GM23248 (cell line): ENCODE measurements around the gene OSBPL6. TPM values are rescaled to one million over a fixed set of nuclear protein-coding genes. Genes with fewer than 3 reads are reported as not detected.

Source experiments
- DNase-seq: peaks from one replicate; pipeline ENCODE4 v3.0.0-alpha.2; 2015
- H2AFZ ChIP-seq: fragments of 200-600 bp; sonication (generic); 2 replicates; pipeline ENCODE4 v1.6.1; 2016; ENCODE audit warnings: antibody characterized with exemption
- H3F3A ChIP-seq: fragments of 200-600 bp; sonication (generic); 2 replicates; pipeline ENCODE4 v1.6.1; 2016; ENCODE audit warnings: mild to moderate bottlenecking, antibody characterized with exemption, mixed run types; ENCODE audit not compliant: insufficient read depth
- H3K27ac ChIP-seq: fragments of 200-600 bp; sonication (generic); 2 replicates; pipeline ENCODE4 v1.5.1; 2016; ENCODE audit warnings: mild to moderate bottlenecking
- H3K27me3 ChIP-seq: fragments of 200-600 bp; sonication (generic); replicated peaks from 2 replicates; pipeline ENCODE4 v1.6.1; 2016; ENCODE audit warnings: mild to moderate bottlenecking; ENCODE audit not compliant: insufficient read depth
- H3K36me3 ChIP-seq: fragments of 200-600 bp; sonication (generic); 2 replicates; pipeline ENCODE4 v1.6.1; 2016; ENCODE audit warnings: low read depth, mild to moderate bottlenecking
- H3K4me1 ChIP-seq: fragments of 200-600 bp; sonication (generic); 2 replicates; pipeline ENCODE4 v1.6.1; 2016; ENCODE audit warnings: mild to moderate bottlenecking; ENCODE audit not compliant: insufficient read depth
- H3K4me2 ChIP-seq: fragments of 200-600 bp; sonication (generic); one replicate; pipeline ENCODE4 v1.6.1; 2016; ENCODE audit warnings: mild to moderate bottlenecking; ENCODE audit not compliant: unreplicated experiment
- H3K4me3 ChIP-seq: fragments of 200-600 bp; sonication (generic); 2 replicates; pipeline ENCODE4 v1.5.1; 2016; ENCODE audit warnings: mild to moderate bottlenecking
- H3K79me2 ChIP-seq: fragments of 200-600 bp; sonication (generic); 2 replicates; pipeline ENCODE4 v1.6.1; 2016; ENCODE audit warnings: mild to moderate bottlenecking; ENCODE audit not compliant: insufficient read depth
- H3K9ac ChIP-seq: fragments of 200-600 bp; sonication (generic); 2 replicates; pipeline ENCODE4 v1.6.1; 2016; ENCODE audit warnings: mild to moderate bottlenecking
- H3K9me2 ChIP-seq: fragments of 200-600 bp; sonication (generic); 2 replicates; pipeline ENCODE4 v1.6.1; 2016; ENCODE audit warnings: mixed run types, mild to moderate bottlenecking, moderate library complexity; ENCODE audit not compliant: insufficient read depth
- H3K9me3 ChIP-seq: fragments of 200-600 bp; sonication (generic); one replicate; pipeline ENCODE4 v1.6.1; 2017; ENCODE audit warnings: low read depth
- H4K20me1 ChIP-seq: fragments of 200-600 bp; sonication (generic); 2 replicates; pipeline ENCODE4 v1.6.0; 2016; ENCODE audit not compliant: insufficient read depth
- EZH2 ChIP-seq: fragments of 200-600 bp; sonication (generic); IDR thresholded peaks from 2 replicates; pipeline ENCODE4 v1.6.1; 2018; ENCODE audit warnings: antibody characterized with exemption, mild to moderate bottlenecking; ENCODE audit not compliant: insufficient read depth, poor library complexity, severe bottlenecking
- EZH2phosphoT487 ChIP-seq: fragments of 200-600 bp; sonication (generic); IDR thresholded peaks from 2 replicates; pipeline ENCODE4 v1.6.1; 2018; ENCODE audit warnings: antibody characterized with exemption, moderate library complexity, mild to moderate bottlenecking, low read depth; ENCODE audit not compliant: insufficient read depth
- WGBS, 2 experiments: methylation state at CpG; one replicate each; pipeline ENCODE4 v1.1.6; 2015 to 2017; ENCODE audit warnings: low lambda C conversion rate in 2 of 2, low coverage in 1 of 2; ENCODE audit errors: missing lambda C conversion rate in 2 of 2; 5-methylcytosine and 5-hydroxymethylcytosine counted together
- in situ Hi-C: fragments of 300-500 bp; cut with MboI; formaldehyde crosslinking; loops from 2 replicates; pipeline ENCODE4 v1.15.0; 2020
- polyA plus RNA-seq: library from polyadenylated mRNA; unstranded; fragments of >200 nt; fragmentation: Nextera tagmentation; extraction: Ambion mirVana; gene quantifications from 2 replicates; pipeline ENCODE4 v1.2.1, GENCODE V29; 2016
- total RNA-seq: library from RNA; depleted of rRNA; stranded (reverse); fragments of >200 nt; shearing (Covaris generic); gene quantifications from 2 replicates; pipeline ENCODE4 v1.2.3, GENCODE V29; 2014

OSBPL6 gene
- total and polyA plus RNA-seq, 2 experiments from 2014 or later: 6.3 to 11.8 TPM

DNA sequence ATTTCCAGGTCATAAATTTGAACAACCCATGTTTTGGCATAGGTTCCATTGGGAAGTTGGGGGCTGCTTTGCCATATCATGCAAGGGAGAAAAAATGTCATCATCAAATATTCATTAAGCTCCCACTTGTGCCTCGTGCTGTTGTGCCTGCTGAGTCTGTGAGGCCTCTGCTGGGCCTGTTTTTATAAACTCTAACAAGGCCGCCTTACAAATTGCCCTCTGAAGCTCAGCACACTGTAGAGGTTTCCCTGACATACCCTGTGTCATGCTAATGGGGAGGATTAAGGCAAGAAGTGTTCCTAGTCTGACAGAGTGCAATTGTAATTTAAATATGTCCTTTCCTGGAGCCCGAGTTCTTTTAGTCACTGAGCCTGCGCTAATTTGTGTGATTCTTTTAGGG is 17.6 kb downstream of the OSBPL6 start:
- H4K20me1 ChIP-seq: no peaks in the 10 kb centered on the region

DNA sequence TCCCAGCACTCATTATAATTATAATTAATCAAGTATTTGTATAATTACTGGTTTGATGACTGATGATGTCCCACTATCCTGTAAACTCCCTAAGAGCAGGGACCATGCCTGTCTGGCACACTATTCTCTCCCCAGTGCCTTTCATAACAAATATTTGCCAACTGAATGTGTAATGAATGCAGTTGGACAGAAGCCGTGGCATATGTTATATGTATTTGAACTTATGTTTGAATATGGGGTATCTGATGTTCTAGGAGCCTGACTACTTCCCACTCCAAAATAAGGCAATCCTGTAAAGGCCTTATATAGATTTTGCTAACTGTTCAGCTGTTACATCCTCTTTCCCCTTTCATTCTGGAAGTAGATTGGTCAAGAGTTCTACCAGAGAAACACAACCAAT is 19.7 kb downstream of the OSBPL6 start:
- peaks cover 11% of the 10 kb centered on the region; the same call in 1 of the 2 replicates for H3K79me2 ChIP-seq
- in situ Hi-C loops: no loop called here
- no peaks in the 10 kb centered on the region for H3K9me3 ChIP-seq
- H3K27ac ChIP-seq: no peak overlapping the region
- no peak for DNase-seq
- H3F3A ChIP-seq: no peaks in the 10 kb centered on the region
- H2AFZ ChIP-seq: no peak overlapping the region
- H3K27me3 ChIP-seq: no peaks in the 10 kb centered on the region
- H3K9me2 ChIP-seq: no peaks in the 10 kb centered on the region
- no peak for TF ChIP-seq EZH2
- TF ChIP-seq EZH2phosphoT487: no peak
- H3K36me3 ChIP-seq: no peaks in the 10 kb centered on the region
- H3K4me3 ChIP-seq: no peak overlapping the region
- H3K4me2 ChIP-seq: no peak overlapping the region
- H3K9ac ChIP-seq: no peak overlapping the region
- WGBS, 2 experiments: 94 to 100% methylated on average over 1 of the region's 1 CpG
- no peaks in the 10 kb centered on the region for H4K20me1 ChIP-seq
- no peaks in the 10 kb centered on the region for H3K4me1 ChIP-seq

More for the DNA sequence above, 17.6 kb downstream of the OSBPL6 start:
- H3K36me3 ChIP-seq: no peaks in the 10 kb centered on the region
- H3K4me3 ChIP-seq: no peak overlapping the region
- H3K27ac ChIP-seq: no peak overlapping the region
- peaks cover 25% of the 10 kb centered on the region for H3K79me2 ChIP-seq
- no peak for DNase-seq
- no peak overlapping the region for H2AFZ ChIP-seq
- H3K9ac ChIP-seq: no peak overlapping the region
- no peaks in the 10 kb centered on the region for H3K27me3 ChIP-seq
- in situ Hi-C loops: no loop called here
- H3K9me2 ChIP-seq: no peaks in the 10 kb centered on the region
- H3K9me3 ChIP-seq: no peaks in the 10 kb centered on the region
- H3F3A ChIP-seq: peaks cover under 1% of the 10 kb centered on the region; the same call in 1 of the 2 replicates
- WGBS, 2 experiments: 79 to 83% methylated on average over 4 of the region's 4 CpGs
- no peak overlapping the region for H3K4me2 ChIP-seq
- H3K4me1 ChIP-seq: peaks cover under 1% of the 10 kb centered on the region; the same call in 1 of the 2 replicates
- TF ChIP-seq EZH2: no peak
- no peak for TF ChIP-seq EZH2phosphoT487

DNA sequence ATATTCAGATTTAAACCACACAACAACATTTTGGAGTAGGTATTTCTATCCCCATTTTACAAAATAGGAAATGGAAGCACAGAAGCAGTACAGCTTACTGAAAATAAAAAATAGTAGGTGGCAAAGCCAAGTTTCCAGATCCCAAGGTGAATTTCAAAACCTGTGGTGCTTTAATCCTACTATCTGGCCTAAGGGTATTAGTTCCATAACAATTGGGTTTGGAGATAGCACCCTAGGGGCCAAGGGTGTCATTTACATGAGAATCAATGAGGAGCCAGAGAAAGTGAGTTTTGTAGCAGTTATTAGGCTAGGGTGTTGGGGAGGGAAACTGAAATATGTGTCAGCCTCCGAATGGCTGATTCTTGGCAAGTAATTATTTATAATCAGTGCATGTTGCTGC is 24.9 kb downstream of the OSBPL6 start:
- Histone ChIP-seq H3K79me2 (peaks cover 16% of the 10 kb centered on the region), H4K20me1 (no peaks in the 10 kb centered on the region), H3K27ac (no peak overlapping the region), H3K4me1 (no peaks in the 10 kb centered on the region), H3K9me2 (no peaks in the 10 kb centered on the region), H3K9me3 (no peaks in the 10 kb centered on the region), H3F3A (no peaks in the 10 kb centered on the region), H3K36me3 (no peaks in the 10 kb centered on the region), H3K4me3 (no peak overlapping the region), H2AFZ (no peak overlapping the region), H3K4me2 (no peak overlapping the region), H3K27me3 (no peaks in the 10 kb centered on the region), H3K9ac (no peak overlapping the region)
- TF ChIP-seq EZH2 (no peak), EZH2phosphoT487 (no peak)
- in situ Hi-C loops: no loop called here
- 71 to 80% methylated on average over 1 of the region's 1 CpG for WGBS, 2 experiments
- no peak for DNase-seq

DNA sequence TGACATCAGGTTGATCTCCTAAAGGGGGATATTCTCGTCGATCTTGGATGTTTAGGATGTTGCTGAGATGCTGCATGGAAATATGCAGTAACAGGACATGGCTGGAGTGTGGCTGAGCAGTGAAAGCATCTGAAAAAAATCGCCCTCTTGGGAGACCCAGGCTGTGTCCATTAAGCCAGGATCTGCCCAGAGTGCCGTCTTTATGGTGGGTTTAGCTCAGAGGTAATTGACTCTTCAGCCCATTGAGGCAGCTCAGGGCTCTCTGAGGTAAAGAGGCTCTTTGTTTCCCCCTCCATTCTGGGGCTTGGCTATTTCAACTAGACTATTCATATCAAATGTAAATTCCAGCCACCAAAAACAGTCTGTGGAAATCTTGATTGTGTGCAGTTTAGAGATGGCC is 26.5 kb downstream of the OSBPL6 start:
- Histone ChIP-seq H3K4me1 (0 out of 2 replicates have a peak, but pooled peaks cover 4% of the 10 kb centered on the region), H3K27me3 (no peaks in the 10 kb centered on the region), H2AFZ (no peak overlapping the region), H3K9me3 (no peaks in the 10 kb centered on the region), H4K20me1 (no peaks in the 10 kb centered on the region), H3K9me2 (no peaks in the 10 kb centered on the region), H3K27ac (no peak overlapping the region), H3K4me2 (no peak overlapping the region), H3K36me3 (no peaks in the 10 kb centered on the region), H3F3A (no peaks in the 10 kb centered on the region), H3K79me2 (peaks cover 16% of the 10 kb centered on the region), H3K4me3 (no peak overlapping the region), H3K9ac (no peak overlapping the region)
- TF ChIP-seq EZH2 (no peak), EZH2phosphoT487 (no peak)
- in situ Hi-C loops: no loop called here
- 93 to 98% methylated on average over 4 of the region's 4 CpGs for WGBS, 2 experiments
- no peak for DNase-seq

DNA sequence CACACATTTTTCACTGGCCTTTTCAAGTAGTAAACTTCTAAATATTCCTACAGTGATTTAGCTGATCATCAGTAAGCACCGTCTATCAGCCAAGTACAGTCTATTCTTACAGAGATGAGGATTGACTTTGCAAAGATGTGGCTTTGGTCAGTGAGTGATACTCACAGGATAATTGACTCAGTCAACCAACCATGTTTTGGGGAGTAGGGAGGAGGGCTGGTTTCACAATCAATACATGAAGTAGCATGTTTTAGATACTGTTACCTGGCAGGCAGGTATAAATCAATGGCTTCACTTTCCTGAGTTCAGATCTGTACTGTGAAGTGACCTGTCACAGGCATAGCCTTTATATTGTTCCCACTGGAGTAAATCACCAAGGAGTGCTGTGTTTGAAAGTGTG is 27.2 kb downstream of the OSBPL6 start:
- H3K36me3 ChIP-seq: no peaks in the 10 kb centered on the region
- in situ Hi-C loops: no loop called here
- DNase-seq: no peak
- H3K9ac ChIP-seq: no peak overlapping the region
- no peak overlapping the region for H3K27ac ChIP-seq
- TF ChIP-seq EZH2: no peak
- TF ChIP-seq EZH2phosphoT487: no peak
- no peaks in the 10 kb centered on the region for H3K27me3 ChIP-seq
- peaks cover 16% of the 10 kb centered on the region for H3K79me2 ChIP-seq
- no peak overlapping the region for H2AFZ ChIP-seq
- no peaks in the 10 kb centered on the region for H3F3A ChIP-seq
- H3K4me3 ChIP-seq: no peak overlapping the region
- H3K9me3 ChIP-seq: no peaks in the 10 kb centered on the region
- no peak overlapping the region for H3K4me2 ChIP-seq
- no peaks in the 10 kb centered on the region for H4K20me1 ChIP-seq
- WGBS, 2 experiments: 94 to 100% methylated on average over 1 of the region's 1 CpG
- 0 out of 2 replicates have a peak, but pooled peaks cover 4% of the 10 kb centered on the region for H3K4me1 ChIP-seq
- H3K9me2 ChIP-seq: no peaks in the 10 kb centered on the region
